ENCODE measurements around the gene JMJD7. TPM values are rescaled to one million over a fixed set of nuclear protein-coding genes. Genes with fewer than 3 reads are reported as not detected.

The JMJD7 gene
- total and polyA plus RNA-seq, 9 of the 15 experiments (the other 6 are each of a cell fraction or from before 2014, with no cell fraction given): 1.2 to 13.9 (median 6.1) TPM

DNA sequence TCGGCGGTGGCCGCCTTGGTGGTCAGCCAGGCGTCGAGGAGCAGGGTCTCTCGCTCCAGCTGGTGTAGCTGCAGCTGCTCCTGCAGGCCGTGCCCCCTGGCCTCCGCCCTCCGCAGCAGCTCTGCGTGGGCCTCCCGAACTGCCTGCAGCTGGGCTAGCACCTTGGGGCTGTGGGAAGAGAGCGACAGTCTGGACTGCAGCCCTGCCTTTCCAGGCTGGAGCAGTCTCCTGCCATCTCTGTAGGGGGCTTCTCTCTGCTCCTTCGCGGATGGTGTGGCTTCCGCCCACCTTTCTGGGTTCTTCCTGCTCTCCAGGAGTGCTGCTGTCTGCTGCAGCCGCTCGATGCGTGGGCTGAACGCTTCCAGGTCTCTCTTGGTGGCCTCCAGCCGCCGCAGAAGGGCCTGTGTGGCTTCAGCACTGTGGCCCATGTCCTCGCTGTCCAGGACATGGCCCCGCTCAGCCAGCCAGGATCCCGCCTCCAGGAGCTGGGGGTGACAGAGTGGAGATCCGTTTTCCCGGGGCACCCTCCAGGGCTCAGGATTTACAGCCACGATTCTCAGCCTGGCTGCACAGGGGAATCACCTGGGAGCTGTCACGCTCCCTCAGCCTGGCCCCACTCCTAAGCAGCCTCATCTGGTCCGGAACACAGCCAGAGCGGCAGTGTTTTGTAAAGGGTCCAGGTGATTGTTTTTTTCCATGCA lies 27.5 kb downstream of the JMJD7 start:
- H3K4me3 ChIP-seq: no peak overlapping the region
- H3K9me1 ChIP-seq (ENCODE audit: control insufficient read depth, insufficient read depth, low read length): no peaks in the 10 kb centered on the region
- no TSS peak for BruUV-seq (replicated peaks)
- TF ChIP-seq MAFK (IDR thresholded peaks at IDR 0.05; ENCODE audit: low read length) (no peak), ZNF507 (tag; conservative IDR thresholded peaks at IDR 0.05) (no peak), NR2C2 (CRISPR knock-in tag; IDR thresholded peaks at IDR 0.05) (no peak), NR2C2 (tag; IDR thresholded peaks at IDR 0.05) (no peak), EGR1 (conservative IDR thresholded peaks at IDR 0.05) (peak; percentile 55), POLR2H (tag; IDR thresholded peaks at IDR 0.05; ENCODE audit: low read depth) (no peak)
- TF ChIP-seq, protein P1, sequence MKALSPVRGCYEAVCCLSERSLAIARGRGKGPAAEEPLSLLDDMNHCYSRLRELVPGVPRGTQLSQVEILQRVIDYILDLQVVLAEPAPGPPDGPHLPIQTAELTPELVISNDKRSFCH (CRISPR knock-in tag; IDR thresholded peaks at IDR 0.05): no peak
- TF ChIP-seq, protein P1 (tag; IDR thresholded peaks at IDR 0.05): no peak
- TF ChIP-seq, protein P2, sequence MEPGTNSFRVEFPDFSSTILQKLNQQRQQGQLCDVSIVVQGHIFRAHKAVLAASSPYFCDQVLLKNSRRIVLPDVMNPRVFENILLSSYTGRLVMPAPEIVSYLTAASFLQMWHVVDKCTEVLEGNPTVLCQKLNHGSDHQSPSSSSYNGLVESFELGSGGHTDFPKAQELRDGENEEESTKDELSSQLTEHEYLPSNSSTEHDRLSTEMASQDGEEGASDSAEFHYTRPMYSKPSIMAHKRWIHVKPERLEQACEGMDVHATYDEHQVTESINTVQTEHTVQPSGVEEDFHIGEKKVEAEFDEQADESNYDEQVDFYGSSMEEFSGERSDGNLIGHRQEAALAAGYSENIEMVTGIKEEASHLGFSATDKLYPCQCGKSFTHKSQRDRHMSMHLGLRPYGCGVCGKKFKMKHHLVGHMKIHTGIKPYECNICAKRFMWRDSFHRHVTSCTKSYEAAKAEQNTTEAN (CRISPR knock-in tag; IDR thresholded peaks at IDR 0.05): no peak
- TF ChIP-seq, protein P3, sequence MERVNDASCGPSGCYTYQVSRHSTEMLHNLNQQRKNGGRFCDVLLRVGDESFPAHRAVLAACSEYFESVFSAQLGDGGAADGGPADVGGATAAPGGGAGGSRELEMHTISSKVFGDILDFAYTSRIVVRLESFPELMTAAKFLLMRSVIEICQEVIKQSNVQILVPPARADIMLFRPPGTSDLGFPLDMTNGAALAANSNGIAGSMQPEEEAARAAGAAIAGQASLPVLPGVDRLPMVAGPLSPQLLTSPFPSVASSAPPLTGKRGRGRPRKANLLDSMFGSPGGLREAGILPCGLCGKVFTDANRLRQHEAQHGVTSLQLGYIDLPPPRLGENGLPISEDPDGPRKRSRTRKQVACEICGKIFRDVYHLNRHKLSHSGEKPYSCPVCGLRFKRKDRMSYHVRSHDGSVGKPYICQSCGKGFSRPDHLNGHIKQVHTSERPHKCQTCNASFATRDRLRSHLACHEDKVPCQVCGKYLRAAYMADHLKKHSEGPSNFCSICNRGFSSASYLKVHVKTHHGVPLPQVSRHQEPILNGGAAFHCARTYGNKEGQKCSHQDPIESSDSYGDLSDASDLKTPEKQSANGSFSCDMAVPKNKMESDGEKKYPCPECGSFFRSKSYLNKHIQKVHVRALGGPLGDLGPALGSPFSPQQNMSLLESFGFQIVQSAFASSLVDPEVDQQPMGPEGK (CRISPR knock-in tag; IDR thresholded peaks at IDR 0.05; ENCODE audit: borderline replicate concordance): no peak
- no peak overlapping the region for H3K4me2 ChIP-seq (ENCODE audit: insufficient read depth, low read length)
- no peak for DNase-seq (ENCODE audit: extremely low read depth in 1 of 4, low spot score in 3 of 4)
- no peaks in the 10 kb centered on the region for H3K79me2 ChIP-seq (ENCODE audit: control insufficient read depth, insufficient read depth, low read length)
- ChIA-PET POLR2A (interaction anchor here (0.9 to 1.0 kb wide), 2 partner anchors 9 to 27 kb away, joined by 3 read pairs; partner anchors contain the start of gene JMJD7), CTCF (ENCODE audit: low intra/inter-chr PET ratio) (no interaction called here)
- H3K9ac ChIP-seq (ENCODE audit: insufficient read depth in 1 of 2, low read depth in 2 of 2, low read length in 2 of 2): no peak overlapping the region
- peaks cover 8% of the 10 kb centered on the region for H4K20me1 ChIP-seq (replicated peaks; ENCODE audit: control insufficient read depth, insufficient read depth, low read length)
- no peaks in the 10 kb centered on the region for H3K9me3 ChIP-seq (replicated peaks; ENCODE audit: control insufficient read depth, insufficient read depth, low read depth, low read length)
- ATAC-seq: no peak; the same call in 2 of the 3 replicates
- in situ Hi-C loops (cut with MboI): no loop called here
- no peak for FAIRE-seq
- peaks cover 0 to 56% of the 10 kb centered on the region in 2 experiments; a peak in 2 of 5 replicates for H3K4me1 ChIP-seq (replicated peaks in 1 of 2; ENCODE audit: control insufficient read depth in 2 of 2, insufficient read depth in 2 of 2, low read length in 2 of 2)
- H2AFZ ChIP-seq (ENCODE audit: low read depth, low read length): no peak overlapping the region
- intact Hi-C loops (cut with micrococcal nuclease): no loop called here
- peaks cover 46 to 90% of the 10 kb centered on the region in 2 experiments; a peak in 4 of 5 replicates for H3K27me3 ChIP-seq (ENCODE audit: control insufficient read depth in 2 of 2, insufficient read depth in 2 of 2, low read length in 2 of 2)
- no peak overlapping the region for H3K27ac ChIP-seq (ENCODE audit: extremely low read depth, low read depth, low read length)
- H3K36me3 ChIP-seq (ENCODE audit: control insufficient read depth, insufficient read depth, low read length): no peaks in the 10 kb centered on the region
- 4% methylated on average over 29 of the region's 30 CpGs for WGBS (ENCODE audit: insufficient coverage, low coverage, missing lambda C conversion rate)
